GM18873 (cell line): ENCODE results near the gene NTRK2.

Source experiments
- ATAC-seq: cut with Tn5 transposase; IDR thresholded peaks from one replicate; pipeline ENCODE4 v1.9.1; 2021; ENCODE audit warnings: mild to moderate bottlenecking, moderate library complexity, moderate number of reproducible peaks; ENCODE audit not compliant: unreplicated experiment, low FRiP score

NTRK2 gene

GRCh38 chr9:84775056-84775643 is 105.6 kb downstream of the NTRK2 start:
- ATAC-seq: no peak

GRCh38 chr9:84778570-84778969 is 109.0 kb downstream of the NTRK2 start:
- no peak for ATAC-seq

- ATAC-seq: no peak
Measured at GRCh38 chr9:84779883-84780282, 110.4 kb downstream of the NTRK2 start.

GRCh38 chr9:84780385-84780784 is 110.9 kb downstream of the NTRK2 start:
- no peak for ATAC-seq

GRCh38 chr9:84781458-84781857 is 111.9 kb downstream of the NTRK2 start:
- no peak for ATAC-seq

- no peak for ATAC-seq
Measured at GRCh38 chr9:84781931-84782866, 112.7 kb downstream of the NTRK2 start.

GRCh38 chr9:84785792-84786547 is 116.4 kb downstream of the NTRK2 start:
- ATAC-seq: no peak

GRCh38 chr9:84788803-84789462 is 119.4 kb downstream of the NTRK2 start:
- no peak for ATAC-seq

GRCh38 chr9:84789463-84789830 is 119.9 kb downstream of the NTRK2 start:
- ATAC-seq: no peak

GRCh38 chr9:84791643-84792042 is 122.1 kb downstream of the NTRK2 start:
- ATAC-seq: no peak

- no peak for ATAC-seq
Measured at GRCh38 chr9:84793251-84793650, 123.7 kb downstream of the NTRK2 start.

- no peak for ATAC-seq
Measured at GRCh38 chr9:84794981-84795637, 125.6 kb downstream of the NTRK2 start.

GRCh38 chr9:84796404-84796803 is 126.9 kb downstream of the NTRK2 start:
- no peak for ATAC-seq

GRCh38 chr9:84799251-84799650 is 129.7 kb downstream of the NTRK2 start:
- ATAC-seq: no peak

- no peak for ATAC-seq
Measured at GRCh38 chr9:84804951-84805694, 135.6 kb downstream of the NTRK2 start.

GRCh38 chr9:84807431-84807830 is 137.9 kb downstream of the NTRK2 start:
- ATAC-seq: no peak

GRCh38 chr9:84807870-84808390 is 138.4 kb downstream of the NTRK2 start:
- ATAC-seq: no peak

GRCh38 chr9:84808416-84808815 is 138.9 kb downstream of the NTRK2 start:
- ATAC-seq: no peak

- no peak for ATAC-seq
Measured at GRCh38 chr9:84811072-84811750, 141.7 kb downstream of the NTRK2 start.
